ENCODE data around the gene EXOC1L. TPM values are rescaled to one million over a fixed set of nuclear protein-coding genes. Genes with fewer than 3 reads are reported as not detected.

EXOC1L gene
- not detected for polyA plus RNA-seq (ENCODE audit: insufficient read length)

GRCh38 chr4:55819634-55820033 is at the start of gene EXOC1L:
TSS of gene EXOC1L (plus strand) at chr4:55819790. CDS start at chr4:55820027, 237 bp downstream.
- DNase-seq (ENCODE audit: low read depth), result peak; percentile 4

GRCh38 chr4:55770662-55771061 is 48.9 kb upstream of the EXOC1L start:
- DNase-seq (ENCODE audit: low read depth), result no peak

GRCh38 chr4:55781341-55781740 is 38.2 kb upstream of the EXOC1L start:
- DNase-seq (ENCODE audit: low read depth), result no peak

GRCh38 chr4:55781812-55782211 is 37.8 kb upstream of the EXOC1L start:
- no peak for DNase-seq (ENCODE audit: low read depth)

GRCh38 chr4:55783584-55783983 is 36.0 kb upstream of the EXOC1L start:
- no peak for DNase-seq (ENCODE audit: low read depth)

GRCh38 chr4:55784747-55785146 is 34.8 kb upstream of the EXOC1L start:
- DNase-seq (ENCODE audit: low read depth), result no peak

- DNase-seq (ENCODE audit: low read depth), result no peak
Observed at GRCh38 chr4:55791666-55792065, 27.9 kb upstream of the EXOC1L start.

- no peak for DNase-seq (ENCODE audit: low read depth)
Observed at GRCh38 chr4:55793479-55793878, 26.1 kb upstream of the EXOC1L start.

- no peak for DNase-seq (ENCODE audit: low read depth)
Observed at GRCh38 chr4:55794053-55794452, 25.5 kb upstream of the EXOC1L start.

- no peak for DNase-seq (ENCODE audit: low read depth)
Observed at GRCh38 chr4:55795341-55795740, 24.2 kb upstream of the EXOC1L start.

GRCh38 chr4:55801498-55801897 is 18.1 kb upstream of the EXOC1L start:
- peak; percentile 5 for DNase-seq (ENCODE audit: low read depth)

GRCh38 chr4:55807556-55807955 is 12.0 kb upstream of the EXOC1L start:
- DNase-seq (ENCODE audit: low read depth), result no peak

GRCh38 chr4:55808186-55808585 is 11.4 kb upstream of the EXOC1L start:
- no peak for DNase-seq (ENCODE audit: low read depth)

GRCh38 chr4:55808632-55809031 is 11.0 kb upstream of the EXOC1L start:
- DNase-seq (ENCODE audit: low read depth), result no peak

- no peak for DNase-seq (ENCODE audit: low read depth)
Observed at GRCh38 chr4:55817691-55818090, 1.9 kb upstream of the EXOC1L start.

GRCh38 chr4:55820279-55820678 is 689 bp downstream of the EXOC1L start:
- DNase-seq (ENCODE audit: low read depth), result no peak

GRCh38 chr4:55822329-55822728 is 2.7 kb downstream of the EXOC1L start:
- DNase-seq (ENCODE audit: low read depth), result no peak

GRCh38 chr4:55824865-55825264 is 5.3 kb downstream of the EXOC1L start:
- no peak for DNase-seq (ENCODE audit: low read depth)

GRCh38 chr4:55826986-55827385 is 7.4 kb downstream of the EXOC1L start:
- no peak for DNase-seq (ENCODE audit: low read depth)

GRCh38 chr4:55827582-55827981 is 8.0 kb downstream of the EXOC1L start:
- no peak for DNase-seq (ENCODE audit: low read depth)

- no peak for DNase-seq (ENCODE audit: low read depth)
Observed at GRCh38 chr4:55830048-55830447, 10.5 kb downstream of the EXOC1L start.

- no peak for DNase-seq (ENCODE audit: low read depth)
Observed at GRCh38 chr4:55830716-55831115, 11.1 kb downstream of the EXOC1L start.

GRCh38 chr4:55834086-55834795 is 14.7 kb downstream of the EXOC1L start:
- no peak for DNase-seq (ENCODE audit: low read depth)

- DNase-seq (ENCODE audit: low read depth), result no peak
Observed at GRCh38 chr4:55837903-55838302, 18.3 kb downstream of the EXOC1L start.
